OCI-LY3 (cell line): Measurements from ENCODE around the gene ZFP57.
"Not testable (repeated sequence)": the region's sequence is repeated elsewhere in the genome, so short reads cannot be mapped to it uniquely, and the experiment has no call there.

Experiments
- H2AFZ ChIP-seq: fragments of 200-600, 300-600 bp; shearing (Covaris generic); 2 replicates; pipeline ENCODE4 v1.6.0; 2014; ENCODE audit warnings: antibody characterized with exemption, low read depth, low read length
- H3K27ac ChIP-seq: fragments of 200-600, 300-600 bp; sonication (generic); 2 replicates; pipeline ENCODE4 v1.5.1; 2014; ENCODE audit warnings: mild to moderate bottlenecking, low read length, moderate library complexity, mixed read lengths
- H3K27me3 ChIP-seq: fragments of 200-600, 300-600 bp; sonication (generic); 2 replicates; pipeline ENCODE4 v1.6.1; 2014; ENCODE audit warnings: low read depth, low read length, mixed read lengths
- H3K36me3 ChIP-seq: fragments of 200-600, 300-600 bp; sonication (generic); replicated peaks from 2 replicates; pipeline ENCODE3; 2014; ENCODE audit warnings: low read depth, low read length, mixed read lengths
- H3K4me1 ChIP-seq: fragments of 300-600, 200-600 bp; sonication (generic); 2 replicates; pipeline ENCODE4 v1.6.1; 2014; ENCODE audit warnings: low read length, mixed read lengths
- H3K4me2 ChIP-seq: fragments of 200-600, 300-600 bp; sonication (generic); 2 replicates; pipeline ENCODE4 v1.6.1; 2014; ENCODE audit warnings: low read length, mixed read lengths
- H3K4me3 ChIP-seq: fragments of 300-600, 200-600 bp; sonication (generic); 2 replicates; pipeline ENCODE4 v1.5.1; 2014; ENCODE audit warnings: antibody characterized with exemption, mild to moderate bottlenecking, low read length, moderate library complexity
- H3K79me2 ChIP-seq: fragments of 300-600, 200-600 bp; shearing (Covaris generic); 2 replicates; pipeline ENCODE4 v1.6.1; 2014; ENCODE audit warnings: mild to moderate bottlenecking, low read length, mixed read lengths
- H3K9ac ChIP-seq: fragments of 300-600, 200-600 bp; shearing (Covaris generic); 2 replicates; pipeline ENCODE4 v1.6.0; 2014; ENCODE audit warnings: mild to moderate bottlenecking, low read length, moderate library complexity
- H3K9me3 ChIP-seq: fragments of 200-600, 300-600 bp; shearing (Covaris generic); 2 replicates; pipeline ENCODE4 v1.6.1; 2014; ENCODE audit warnings: low read length, mixed read lengths; ENCODE audit not compliant: insufficient read depth
- H4K20me1 ChIP-seq: fragments of 200-600, 300-600 bp; sonication (generic); 2 replicates; pipeline ENCODE4 v1.6.1; 2016; ENCODE audit warnings: low read length, mixed read lengths; ENCODE audit not compliant: insufficient read depth
- CTCF ChIP-seq: fragments of 200-600, 300-600 bp; sonication (generic); IDR thresholded peaks from 2 replicates; pipeline ENCODE4 v1.5.1; 2014; ENCODE audit warnings: antibody characterized with exemption, low read length, low read depth
- EZH2phosphoT487 ChIP-seq: fragments of 200-600 bp; shearing (Covaris generic); IDR thresholded peaks from 2 replicates; pipeline ENCODE4 v1.6.1; 2018; ENCODE audit warnings: antibody characterized with exemption, mixed run types, low read depth

The ZFP57 gene

GRCh38 chr6:29676981-29677601 is 3.9 kb downstream of the ZFP57 start:
- Histone ChIP-seq H3K4me2 (no peak overlapping the region), H3K4me3 (no peak overlapping the region), H3K9me3 (no peaks in the 10 kb centered on the region), H4K20me1 (no peaks in the 10 kb centered on the region), H2AFZ (no peak overlapping the region), H3K9ac (no peak overlapping the region), H3K36me3 (no peaks in the 10 kb centered on the region), H3K79me2 (no peaks in the 10 kb centered on the region), H3K27me3 (no peaks in the 10 kb centered on the region), H3K4me1 (no peaks in the 10 kb centered on the region), H3K27ac (no peak overlapping the region)
- TF ChIP-seq CTCF (no peak), EZH2phosphoT487 (no peak)

DNA sequence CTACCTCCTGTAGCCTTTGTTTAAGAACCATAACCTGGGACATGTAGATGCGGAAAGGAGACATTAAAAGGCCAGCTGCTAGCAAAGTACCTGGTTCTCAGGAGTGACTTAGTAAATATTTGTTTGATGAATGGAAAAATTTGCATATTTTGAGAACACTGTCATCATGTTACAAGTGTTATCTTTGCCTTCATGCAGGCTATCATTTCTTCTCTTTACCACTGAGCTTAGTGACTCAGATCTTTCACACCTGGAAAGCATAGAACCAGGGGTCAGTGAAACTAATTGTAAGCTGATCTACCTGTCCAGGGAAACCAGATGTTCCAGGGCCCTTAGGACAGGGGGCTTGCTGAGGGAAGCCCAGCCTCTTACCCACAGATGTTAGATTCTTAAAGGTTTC is 5.4 kb downstream of the ZFP57 start:
- Histone ChIP-seq H3K4me1 (no peaks in the 10 kb centered on the region), H3K27me3 (no peaks in the 10 kb centered on the region), H3K9ac (no peak overlapping the region), H2AFZ (no peak overlapping the region), H3K79me2 (no peaks in the 10 kb centered on the region), H3K27ac (no peak overlapping the region), H4K20me1 (no peaks in the 10 kb centered on the region), H3K36me3 (no peaks in the 10 kb centered on the region), H3K9me3 (no peaks in the 10 kb centered on the region), H3K4me2 (no peak overlapping the region), H3K4me3 (no peak overlapping the region)
- TF ChIP-seq CTCF (no peak), EZH2phosphoT487 (no peak)

DNA sequence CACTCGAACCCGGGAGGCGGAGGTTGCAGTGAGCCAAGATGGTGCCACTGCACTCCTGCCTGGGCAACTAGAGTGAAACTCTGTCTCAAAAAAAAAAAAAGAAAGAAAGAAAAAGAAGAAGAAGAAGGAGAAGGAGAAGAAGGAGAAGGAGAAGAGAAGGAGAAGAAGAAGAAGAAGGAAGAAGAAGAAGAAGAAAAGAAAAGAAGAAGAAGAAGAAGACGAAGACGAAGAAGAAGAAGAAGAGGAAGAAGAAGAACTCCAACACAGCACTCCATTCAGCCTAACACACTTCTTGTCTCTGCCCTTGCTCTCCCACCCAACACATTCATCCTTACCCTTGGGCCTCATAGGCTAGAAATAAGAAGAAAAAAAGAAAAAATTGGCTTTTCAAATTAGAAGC is 6.9 kb downstream of the ZFP57 start:
- Histone ChIP-seq H4K20me1 (no peaks in the 10 kb centered on the region), H3K27me3 (no peaks in the 10 kb centered on the region), H3K9ac (no peak overlapping the region), H2AFZ (no peak overlapping the region), H3K9me3 (no peaks in the 10 kb centered on the region), H3K4me2 (no peak overlapping the region), H3K36me3 (no peaks in the 10 kb centered on the region), H3K27ac (no peak overlapping the region), H3K4me1 (no peaks in the 10 kb centered on the region), H3K4me3 (no peak overlapping the region), H3K79me2 (no peaks in the 10 kb centered on the region)
- TF ChIP-seq CTCF, result no peak
- no peak for TF ChIP-seq EZH2phosphoT487

DNA sequence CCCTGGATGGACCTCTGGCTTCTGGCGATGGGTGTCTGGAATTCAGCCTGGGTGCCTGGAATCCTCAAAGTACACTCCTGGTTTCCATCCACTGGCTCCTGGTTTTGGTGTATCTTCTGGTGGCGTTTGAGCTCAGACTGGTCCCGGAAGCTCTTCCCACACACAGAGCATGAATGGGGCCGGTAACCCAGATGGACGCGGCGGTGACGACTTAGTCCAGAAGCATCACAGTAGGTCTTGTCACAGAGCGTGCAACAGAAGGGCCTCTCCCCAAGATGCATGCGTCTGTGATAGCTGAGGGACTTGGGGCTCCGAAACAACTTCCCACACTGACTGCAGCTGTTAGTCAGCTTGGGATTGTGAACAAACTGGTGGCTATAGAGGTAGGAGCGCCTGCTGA is 7.8 kb downstream of the ZFP57 start:
- 0 out of 2 replicates have a peak, but pooled peaks cover 4% of the 10 kb centered on the region for H3K27me3 ChIP-seq
- H3K9ac ChIP-seq, result no peak overlapping the region
- no peaks in the 10 kb centered on the region for H3K9me3 ChIP-seq
- H3K36me3 ChIP-seq, result no peaks in the 10 kb centered on the region
- no peaks in the 10 kb centered on the region for H3K79me2 ChIP-seq
- H3K4me3 ChIP-seq, result no peak overlapping the region
- H2AFZ ChIP-seq, result no peak overlapping the region
- TF ChIP-seq CTCF (no peak), EZH2phosphoT487 (no peak)
- no peak overlapping the region for H3K27ac ChIP-seq
- no peaks in the 10 kb centered on the region for H3K4me1 ChIP-seq
- H4K20me1 ChIP-seq, result no peaks in the 10 kb centered on the region
- H3K4me2 ChIP-seq, result no peak overlapping the region

GRCh38 chr6:29672116-29672515 is 8.8 kb downstream of the ZFP57 start:
- not testable (repeated sequence) for H4K20me1 ChIP-seq, H3K9me3 ChIP-seq, H3K79me2 ChIP-seq, H3K4me2 ChIP-seq, H3K27me3 ChIP-seq, H3K36me3 ChIP-seq, H3K9ac ChIP-seq, H3K27ac ChIP-seq, H2AFZ ChIP-seq, H3K4me3 ChIP-seq, H3K4me1 ChIP-seq
